Naive B cell (primary cell): ENCODE measurements around the gene PSPH. TPM values are rescaled to one million over a fixed set of nuclear protein-coding genes. Genes with fewer than 3 reads are reported as not detected.
"Not testable (repeated sequence)": the region's sequence is repeated elsewhere in the genome, so short reads cannot be mapped to it uniquely, and the experiment has no call there.

ENCODE experiments used
- ATAC-seq, 2 donors: fragments of 150-1000 bp; cut with Tn5 transposase; 2 replicates each; pipeline ENCODE4 v1.10.0; 2021; ENCODE audit warnings: low read depth in 2 of 2, mild to moderate bottlenecking in 2 of 2, moderate library complexity in 2 of 2
- DNase-seq: peaks from one replicate; pipeline ENCODE4 v3.0.0; 2022
- H3K27ac Mint-ChIP-seq, 6 donors: one replicate each; pipeline ENCODE4 v1.8.0; 2020 to 2022; ENCODE audit warnings: mild to moderate bottlenecking in 6 of 6, mixed read lengths in 6 of 6, moderate library complexity in 5 of 6, inconsistent platforms in 2 of 6
- H3K27me3 Mint-ChIP-seq, 3 donors: one replicate each; pipeline ENCODE4 v1.8.0; 2021 to 2022; ENCODE audit warnings: mixed read lengths in 3 of 3, mild to moderate bottlenecking in 1 of 3
- H3K36me3 Mint-ChIP-seq, 2 donors: one replicate each; pipeline ENCODE4 v1.8.0; 2020 to 2022; ENCODE audit warnings: mixed read lengths in 2 of 2, inconsistent platforms in 1 of 2, mild to moderate bottlenecking in 1 of 2
- H3K4me1 Mint-ChIP-seq, 3 donors: one replicate each; pipeline ENCODE4 v1.8.0; 2020 to 2022; ENCODE audit warnings: mixed read lengths in 3 of 3, inconsistent platforms in 1 of 3, mild to moderate bottlenecking in 1 of 3, moderate library complexity in 1 of 3
- H3K4me3 Mint-ChIP-seq, 8 donors: one replicate each; pipeline ENCODE4 v1.8.0; 2020 to 2022; ENCODE audit warnings: mild to moderate bottlenecking in 8 of 8, mixed read lengths in 8 of 8, moderate library complexity in 8 of 8, inconsistent platforms in 2 of 8
- H3K9me3 Mint-ChIP-seq, 7 donors: one replicate each; pipeline ENCODE4 v1.8.0; 2020 to 2022; ENCODE audit warnings: mixed read lengths in 7 of 7, mild to moderate bottlenecking in 5 of 7, inconsistent platforms in 2 of 7, moderate library complexity in 1 of 7
- polyA plus RNA-seq, 6 donors: library from polyadenylated mRNA; unstranded; fragments of 300-500 nt; fragmentation: Illumina TruSeq; gene quantifications; one replicate each; pipeline ENCODE4 v1.2.3, GENCODE V29; 2021; ENCODE audit warnings: low read depth in 6 of 6

PSPH gene
- polyA plus RNA-seq, 6 donors from 2014 or later: 4.9 to 6.1 (median 5.8) TPM; not detected in 1

GRCh38 chr7:56080726-56081435 lies 29.6 kb upstream of the PSPH start:
- not testable (repeated sequence) for H3K36me3 Mint-ChIP-seq, H3K4me3 Mint-ChIP-seq, H3K9me3 Mint-ChIP-seq, ATAC-seq, H3K4me1 Mint-ChIP-seq, H3K27me3 Mint-ChIP-seq, DNase-seq
- H3K27ac Mint-ChIP-seq: peak overlapping the region in 1 of 6 donors; percentile 28

DNA sequence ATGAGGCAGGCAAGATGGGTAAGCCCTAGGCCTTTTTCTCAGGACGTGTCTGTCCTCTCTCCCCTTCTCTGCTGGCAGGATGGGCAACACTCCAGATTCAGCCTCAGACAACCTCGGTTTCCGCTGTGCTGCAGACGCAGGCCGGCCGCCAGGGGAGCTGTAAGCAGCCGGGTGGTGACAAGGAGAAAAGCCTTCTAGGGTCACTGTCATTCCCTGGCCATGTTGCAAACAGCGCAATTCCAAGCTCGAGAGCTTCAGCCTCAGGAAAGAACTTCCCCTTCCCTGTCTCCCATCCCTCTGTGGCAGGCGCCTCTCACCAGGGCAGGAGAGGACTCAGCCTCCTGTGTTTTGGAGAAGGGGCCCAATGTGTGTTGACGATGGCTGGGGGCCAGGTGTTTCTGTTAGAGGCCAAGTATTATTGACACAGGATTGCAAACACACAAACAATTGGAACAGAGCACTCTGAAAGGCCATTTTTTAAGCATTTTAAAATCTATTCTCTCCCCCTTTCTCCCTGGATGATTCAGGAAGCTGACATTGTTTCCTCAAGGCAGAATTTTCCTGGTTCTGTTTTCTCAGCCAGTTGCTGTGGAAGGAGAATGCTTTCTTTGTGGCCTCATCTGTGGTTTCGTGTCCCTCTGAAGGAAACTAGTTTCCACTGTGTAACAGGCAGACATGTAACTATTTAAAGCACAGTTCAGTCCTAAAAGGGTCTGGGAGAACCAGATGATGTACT lies 28.4 kb upstream of the PSPH start:
- no peaks in the 10 kb centered on the region for H3K9me3 Mint-ChIP-seq
- peak overlapping the region in 2 of 6 donors; percentile 29 to 57 for H3K27ac Mint-ChIP-seq
- H3K27me3 Mint-ChIP-seq: no peaks in the 10 kb centered on the region
- no peak overlapping the region for H3K4me3 Mint-ChIP-seq
- no peak for DNase-seq
- ATAC-seq: no peak
- H3K4me1 Mint-ChIP-seq: no peaks in the 10 kb centered on the region
- peaks cover 0 to 8% of the 10 kb centered on the region in 2 donors for H3K36me3 Mint-ChIP-seq

GRCh38 chr7:56078196-56078595 lies 27.0 kb upstream of the PSPH start:
- no peak for DNase-seq

DNA sequence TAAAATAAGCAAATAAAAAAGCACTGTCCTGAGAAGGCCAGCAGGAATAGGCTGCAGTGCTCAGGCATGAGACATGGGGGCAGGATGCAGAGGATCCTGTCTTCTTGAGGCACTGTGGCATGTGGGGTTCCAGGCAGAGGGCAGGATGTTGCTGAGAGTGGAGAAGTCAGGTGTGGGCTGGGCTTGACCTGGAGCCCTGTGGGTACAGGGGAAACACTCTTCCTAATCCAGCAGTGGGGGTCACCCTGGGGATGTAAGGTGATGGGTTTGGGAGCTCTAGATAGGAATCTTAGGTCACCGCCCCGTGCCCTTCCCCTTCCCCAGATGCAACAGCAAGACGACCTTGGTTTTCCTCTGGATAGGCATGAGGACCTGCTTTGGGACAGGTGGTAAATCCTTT lies 26.4 kb upstream of the PSPH start:
- Mint-ChIP-seq H3K27ac (peak overlapping the region in 1 of 6 donors; percentile 47), H3K9me3 (no peaks in the 10 kb centered on the region), H3K27me3 (no peaks in the 10 kb centered on the region), H3K36me3 (peaks cover 0 to 14% of the 10 kb centered on the region in 2 donors), H3K4me1 (peaks cover 4 to 12% (median 8%) of the 10 kb centered on the region in 3 donors), H3K4me3 (no peak overlapping the region)
- no peak for DNase-seq
- no peak for ATAC-seq

More at GRCh38 chr7:56078196-56078595, 27.0 kb upstream of the PSPH start:
- Mint-ChIP-seq H3K9me3 (no peaks in the 10 kb centered on the region), H3K4me1 (peaks cover 4 to 7% (median 5%) of the 10 kb centered on the region in 3 donors), H3K36me3 (peaks cover 0 to 9% of the 10 kb centered on the region in 2 donors), H3K27me3 (no peaks in the 10 kb centered on the region), H3K4me3 (no peak overlapping the region), H3K27ac (no peak overlapping the region)
- ATAC-seq: no peak

GRCh38 chr7:56074371-56074791 lies 23.1 kb upstream of the PSPH start:
- Mint-ChIP-seq H3K27me3 (no peaks in the 10 kb centered on the region), H3K36me3 (peaks cover 5 to 12% of the 10 kb centered on the region in 2 donors), H3K27ac (peak overlapping the region in 4 of 6 donors; percentile 5 to 78 (median 33)), H3K4me3 (peak overlapping the region in 1 of 8 donors; percentile 16), H3K4me1 (peaks cover 4 to 12% (median 8%) of the 10 kb centered on the region in 3 donors), H3K9me3 (no peaks in the 10 kb centered on the region)
- ATAC-seq: peak; percentile 82 to 88
- DNase-seq: peak; percentile 63

GRCh38 chr7:56066376-56066775 lies 15.1 kb upstream of the PSPH start:
- H3K27me3 Mint-ChIP-seq, ATAC-seq, H3K9me3 Mint-ChIP-seq, DNase-seq: not testable (repeated sequence)
- Mint-ChIP-seq H3K4me1 (peaks cover 17 to 21% (median 19%) of the 10 kb centered on the region in 3 donors), H3K27ac (peak overlapping the region in 1 of 6 donors; percentile 5), H3K4me3 (peak overlapping the region in 2 of 8 donors; percentile 60 to 74), H3K36me3 (peaks cover 5 to 16% of the 10 kb centered on the region in 2 donors)

DNA sequence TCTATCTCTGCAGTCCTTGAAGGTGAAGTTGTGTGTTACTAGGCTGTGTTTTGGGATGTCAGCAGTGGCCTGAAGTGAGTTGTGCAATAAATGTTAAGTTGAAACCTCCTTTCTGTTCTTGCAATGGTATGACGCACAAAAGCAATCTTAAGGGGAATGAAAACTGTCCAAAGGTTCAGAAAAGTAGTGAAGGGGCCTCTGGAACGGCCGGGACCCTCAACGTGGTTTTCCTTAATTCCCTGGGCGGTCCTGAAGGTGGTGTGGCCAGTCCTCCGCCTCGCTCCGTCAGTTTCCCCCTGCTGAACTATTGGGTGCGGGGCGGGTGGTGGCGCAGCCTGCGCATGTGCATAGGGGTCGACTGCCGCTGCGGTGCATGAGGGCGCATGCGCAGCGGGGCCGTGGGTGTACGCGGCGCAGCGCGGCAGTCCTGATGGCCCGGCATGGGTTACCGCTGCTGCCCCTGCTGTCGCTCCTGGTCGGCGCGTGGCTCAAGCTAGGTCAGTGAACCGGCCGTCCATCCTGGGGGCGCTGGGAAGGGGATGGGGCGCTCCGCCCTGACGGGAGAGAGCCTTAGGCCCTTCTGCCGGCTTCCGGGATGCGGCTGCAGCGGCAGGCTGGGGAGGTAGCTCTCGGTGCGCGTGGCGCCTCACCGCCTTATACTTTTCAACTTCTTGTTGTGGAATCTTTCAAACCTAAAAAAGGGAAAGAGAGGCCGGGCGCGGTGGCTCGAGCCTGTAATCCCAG lies 12.8 kb upstream of the PSPH start, which contains the start of gene SUMF2:
TSS of gene SUMF2 (plus strand) at position 405 of the 744 bp plus-strand sequence. CDS start at position 431, 26 bp downstream.
- DNase-seq: peak; percentile 91
- Mint-ChIP-seq H3K27ac (peak within 1 kb of the TSS; percentile 49 to 96 (median 94)), H3K36me3 (peaks cover 0 to 16% of the 10 kb centered on the region in 2 donors), H3K9me3 (no peaks in the 10 kb centered on the region), H3K4me3 (peak within 1 kb of the TSS; percentile 85 to 99 (median 94)), H3K4me1 (peaks cover 17 to 21% (median 19%) of the 10 kb centered on the region in 3 donors), H3K27me3 (no peaks in the 10 kb centered on the region)
- ATAC-seq: peak; percentile 87 to 93

DNA sequence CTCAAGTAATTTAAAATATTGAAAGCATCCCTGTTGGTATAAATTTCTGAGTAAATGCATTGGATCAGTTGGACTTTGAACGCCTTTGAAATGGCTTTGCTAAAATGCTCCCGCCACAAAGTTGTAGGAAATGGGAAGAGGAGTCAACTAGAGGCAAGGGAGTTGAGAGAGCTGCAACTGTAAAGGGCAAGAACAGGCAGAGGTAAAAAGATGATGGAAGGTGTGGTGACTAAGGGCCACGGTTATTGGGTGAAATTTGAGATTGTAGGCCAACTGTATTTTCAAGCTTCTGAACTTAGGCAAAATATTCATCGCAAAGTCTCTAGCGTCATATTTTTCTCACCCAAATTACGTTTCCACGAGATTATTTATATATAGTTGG lies 12.2 kb upstream of the PSPH start:
- peak overlapping the region; percentile 49 to 96 (median 92) for H3K27ac Mint-ChIP-seq
- H3K9me3 Mint-ChIP-seq: no peaks in the 10 kb centered on the region

GRCh38 chr7:56062382-56062781 lies 11.1 kb upstream of the PSPH start:
- no peak for ATAC-seq
- peaks cover 8 to 16% of the 10 kb centered on the region in 2 donors for H3K36me3 Mint-ChIP-seq

More for the DNA sequence above, 12.2 kb upstream of the PSPH start:
- ATAC-seq (no peak), DNase-seq (no peak)
- Mint-ChIP-seq H3K27me3 (no peaks in the 10 kb centered on the region), H3K4me3 (peak overlapping the region; percentile 85 to 99 (median 94)), H3K36me3 (peaks cover 1 to 16% of the 10 kb centered on the region in 2 donors), H3K4me1 (peaks cover 17 to 21% (median 19%) of the 10 kb centered on the region in 3 donors)

DNA sequence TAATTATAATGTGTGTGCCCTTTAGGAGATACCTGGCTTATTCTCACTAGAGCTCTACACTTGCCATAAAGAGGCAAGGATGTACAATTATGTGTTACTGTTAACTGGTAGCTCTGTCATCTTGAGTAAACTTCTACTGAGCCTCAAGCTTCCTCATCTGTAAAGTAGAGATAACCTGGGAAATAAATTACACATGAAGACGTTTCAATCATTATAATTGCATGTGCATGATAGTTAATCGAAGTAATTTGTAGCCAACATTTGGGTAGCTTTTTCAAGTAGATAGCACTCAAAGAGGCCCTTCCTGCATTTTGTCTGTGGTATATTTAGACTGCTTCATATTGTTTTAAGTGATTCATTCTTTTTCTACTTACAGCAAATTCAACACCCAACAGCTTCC lies 2.7 kb upstream of the PSPH start:
- no peak for DNase-seq
- Mint-ChIP-seq H3K27me3 (no peaks in the 10 kb centered on the region), H3K4me3 (peak overlapping the region in 5 of 8 donors; percentile 15 to 68 (median 29)), H3K27ac (no peak overlapping the region), H3K9me3 (no peaks in the 10 kb centered on the region), H3K36me3 (peaks cover 8% of the 10 kb centered on the region in 2 donors), H3K4me1 (peaks cover 5 to 31% (median 21%) of the 10 kb centered on the region in 3 donors)
- no peak for ATAC-seq

More at GRCh38 chr7:56062382-56062781, 11.1 kb upstream of the PSPH start:
- H3K9me3 Mint-ChIP-seq: no peaks in the 10 kb centered on the region
- H3K27me3 Mint-ChIP-seq: no peaks in the 10 kb centered on the region
- H3K4me1 Mint-ChIP-seq: peaks cover 17 to 21% (median 19%) of the 10 kb centered on the region in 3 donors
- H3K27ac Mint-ChIP-seq: peak overlapping the region in 4 of 6 donors; percentile 41 to 79 (median 76)
- DNase-seq: no peak
- peak overlapping the region in 3 of 8 donors; percentile 12 to 71 (median 20) for H3K4me3 Mint-ChIP-seq

DNA sequence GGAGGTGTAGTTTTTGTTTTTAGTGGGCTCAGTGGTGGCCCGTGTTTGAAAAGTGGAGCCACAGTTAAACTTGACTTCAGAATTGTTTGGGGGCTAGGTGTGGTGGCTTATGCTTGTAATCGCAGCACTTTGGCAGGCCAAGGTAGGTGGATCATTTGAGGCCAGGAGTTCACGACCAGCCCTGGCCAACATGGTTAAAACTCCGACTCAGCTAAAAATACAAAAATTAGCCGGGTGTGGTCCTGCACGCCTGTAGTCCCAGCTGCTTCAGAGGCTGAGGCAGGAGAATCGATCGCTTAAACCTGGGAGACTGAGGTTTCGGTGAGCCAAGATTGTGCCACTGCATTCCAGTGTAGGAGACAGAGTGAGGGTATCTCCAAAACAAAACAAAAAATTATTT lies 2.1 kb upstream of the PSPH start:
- Mint-ChIP-seq H3K36me3 (peaks cover 6 to 8% of the 10 kb centered on the region in 2 donors), H3K4me3 (peak overlapping the region in 5 of 8 donors; percentile 24 to 98 (median 35)), H3K27ac (peak overlapping the region in 3 of 6 donors; percentile 21 to 89 (median 78)), H3K9me3 (no peaks in the 10 kb centered on the region), H3K27me3 (no peaks in the 10 kb centered on the region), H3K4me1 (peaks cover 5 to 31% (median 21%) of the 10 kb centered on the region in 3 donors)
- no peak for DNase-seq
- ATAC-seq: no peak

DNA sequence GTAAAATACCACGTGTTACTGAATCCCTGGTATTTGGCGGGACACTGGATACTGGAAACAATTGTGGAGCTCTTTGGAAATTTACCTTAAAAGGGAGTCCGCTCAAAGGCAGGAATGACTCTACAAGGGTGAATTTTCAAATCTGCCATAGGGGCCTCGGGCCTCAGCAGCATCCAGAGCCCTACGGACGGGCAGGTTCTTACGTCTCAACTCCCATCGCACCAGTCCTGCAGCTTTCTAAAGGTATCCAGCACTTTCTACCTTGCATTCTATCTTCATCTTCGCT lies 248 bp downstream of the PSPH start:
- peak overlapping the region; percentile 20 to 97 (median 96) for H3K27ac Mint-ChIP-seq

GRCh38 chr7:56048763-56049162 lies 2.5 kb downstream of the PSPH start:
- not testable (repeated sequence) for DNase-seq, H3K9me3 Mint-ChIP-seq, ATAC-seq, H3K27me3 Mint-ChIP-seq, H3K36me3 Mint-ChIP-seq, H3K27ac Mint-ChIP-seq
- Mint-ChIP-seq H3K4me3 (peak overlapping the region in 3 of 8 donors; percentile 19 to 62 (median 57)), H3K4me1 (peaks cover 5 to 29% (median 15%) of the 10 kb centered on the region in 3 donors)

More for the DNA sequence above, 248 bp downstream of the PSPH start:
- no peaks in the 10 kb centered on the region for H3K36me3 Mint-ChIP-seq
- H3K27me3 Mint-ChIP-seq: no peaks in the 10 kb centered on the region
- DNase-seq: no peak
- no peaks in the 10 kb centered on the region for H3K9me3 Mint-ChIP-seq
- peaks cover 5 to 31% (median 21%) of the 10 kb centered on the region in 3 donors for H3K4me1 Mint-ChIP-seq
- ATAC-seq: no peak
- H3K4me3 Mint-ChIP-seq: peak overlapping the region; percentile 81 to 99 (median 96)
